K562 (cell line): ENCODE data around the gene SH3TC2.

Experiments
- ARHGAP35 ChIP-seq: fragments of 450-650 bp; IDR thresholded peaks from 2 replicates; pipeline ENCODE4 v1.6.1; 2018; ENCODE audit not compliant: partially characterized antibody
- CREBBP ChIP-seq: IDR thresholded peaks from one replicate; pipeline ENCODE4 v1.6.1; 2012; ENCODE audit warnings: low read depth, mild to moderate bottlenecking, control low read depth, inconsistent platforms, low read length
- CTCF ChIP-seq, 3 experiments: IDR thresholded peaks in 2 of 3; conservative IDR thresholded peaks in 1 of 3; 2 replicates each; pipeline ENCODE4 v1.5.1; 2011 to 2012; ENCODE audit warnings: low read length in 3 of 3, mild to moderate bottlenecking in 3 of 3, control low read depth in 2 of 3, improper control_type of control experiment in 1 of 3, inconsistent platforms in 1 of 3, low read depth in 1 of 3, mixed read lengths in 1 of 3, moderate library complexity in 1 of 3; ENCODE audit not compliant: insufficient read depth in 2 of 3
- ETV6 ChIP-seq, 3 experiments: fragments of 150-350 bp in 1 of 3; sonication (generic) in 1 of 3; formaldehyde crosslinking in 1 of 3; IDR thresholded peaks; 2 replicates each; pipeline versions ENCODE4 v1.6.1 to v1.8.0; 2014 to 2022; ENCODE audit warnings: borderline replicate concordance in 2 of 3, low read depth in 2 of 3, antibody characterized with exemption in 1 of 3, low read length in 1 of 3, mild to moderate bottlenecking in 1 of 3, missing genetic modification reagents in 1 of 3
- FOXP1 ChIP-seq: sonication (generic); formaldehyde crosslinking; IDR thresholded peaks from 2 replicates; pipeline ENCODE4 v1.8.0; 2022; ENCODE audit warnings: mild to moderate bottlenecking, missing genetic modification reagents
- MYNN ChIP-seq, 2 experiments: sonication (generic); formaldehyde crosslinking in 1 of 2; IDR thresholded peaks; 2 replicates each; pipeline versions ENCODE4 v1.5.0 to v1.6.1; 2016 to 2020; ENCODE audit warnings: antibody characterized with exemption in 1 of 2, missing genetic modification reagents in 1 of 2
- RAD21 ChIP-seq, 2 experiments: fragments of 250-450 bp in 1 of 2; fragments of 450-650 bp in 1 of 2; sonication (Bioruptor Pico) in 1 of 2; formaldehyde crosslinking in 1 of 2; IDR thresholded peaks in 1 of 2; conservative IDR thresholded peaks in 1 of 2; 2 replicates each; pipeline versions ENCODE4 v1.4.0 to v1.8.0; 2020 to 2022; ENCODE audit warnings: mild to moderate bottlenecking in 2 of 2, moderate library complexity in 1 of 2
- RAD51 ChIP-seq: fragments of 450-650 bp; IDR thresholded peaks from 2 replicates; pipeline ENCODE4 v1.7.1; 2016; ENCODE audit warnings: low read depth, mild to moderate bottlenecking, borderline replicate concordance
- SP2 ChIP-seq: IDR thresholded peaks from 2 replicates; pipeline ENCODE4 v1.6.1; 2011; ENCODE audit warnings: mild to moderate bottlenecking, low read depth, low read length, moderate library complexity; ENCODE audit not compliant: poor library complexity, severe bottlenecking; ENCODE audit errors: extremely low read depth

GRCh38 chr5:148999741-149000140, 63.1 kb downstream of the SH3TC2 start:
- TF ChIP-seq SP2: no peak
- no peak for TF ChIP-seq CTCF (IDR thresholded peaks at IDR 0.05 in 2 of 3, conservative IDR thresholded peaks at IDR 0.05 in 1 of 3; ENCODE audit: insufficient read depth in 2 of 3, low read depth in 1 of 3, low read length in 3 of 3)
- no peak for TF ChIP-seq RAD21 (CRISPR knock-in tag; conservative IDR thresholded peaks at IDR 0.05 in 1 of 2, IDR thresholded peaks at IDR 0.05 in 1 of 2)
- no peak for TF ChIP-seq FOXP1 (CRISPR knock-in tag)
- TF ChIP-seq ETV6 (IDR thresholded peaks at IDR 0.05; ENCODE audit: borderline replicate concordance in 1 of 2, low read depth in 2 of 2, low read length in 1 of 2): no peak
- TF ChIP-seq ETV6 (CRISPR knock-in tag; IDR thresholded peaks at IDR 0.05; ENCODE audit: borderline replicate concordance): no peak
- TF ChIP-seq RAD51: no peak
- no peak for TF ChIP-seq ARHGAP35
- TF ChIP-seq MYNN (IDR thresholded peaks at IDR 0.05): no peak
- no peak for TF ChIP-seq MYNN (CRISPR knock-in tag; IDR thresholded peaks at IDR 0.05)
- TF ChIP-seq CREBBP: no peak
